ENCODE results near the gene RPS14. TPM values are rescaled to one million over a fixed set of nuclear protein-coding genes. Genes with fewer than 3 reads are reported as not detected.

Gene RPS14
- total and polyA plus RNA-seq, 2 of the 8 experiments (the other 6 are each of a cell fraction or from before 2014, with no cell fraction given), result 2,548 to 6,423 TPM

- Histone ChIP-seq H3K56ac (replicated peaks; ENCODE audit: insufficient read length, low read depth, low read length) (no peak overlapping the region), H4K8ac (ENCODE audit: extremely low read depth, insufficient read depth, low read length) (0 out of 2 replicates have a peak overlapping the region, but pooled peaks have one; percentile 23), H3K79me1 (ENCODE audit: low read depth, low read length) (no peaks in the 10 kb centered on the region), H3K4me2 (ENCODE audit: insufficient read depth in 1 of 2, low read depth in 2 of 2, low read length in 2 of 2) (no peak overlapping the region), H3K9me3 (ENCODE audit: insufficient read depth in 2 of 2, low read depth in 1 of 2, low read length in 1 of 2) (no peaks in the 10 kb centered on the region), H2AFZ (ENCODE audit: low read length) (no peak overlapping the region), H2BK12ac (ENCODE audit: low read depth, low read length) (no peak overlapping the region), H2BK120ac (replicated peaks; ENCODE audit: low read depth, low read length) (no peak overlapping the region), H3K4me1 (replicated peaks in 1 of 4; ENCODE audit: control insufficient read depth in 3 of 4, insufficient read depth in 4 of 4, low read length in 3 of 4) (no peaks in the 10 kb centered on the region), H3K79me2 (ENCODE audit: control insufficient read depth in 1 of 2, insufficient read depth in 2 of 2, low read length in 2 of 2) (no peaks in the 10 kb centered on the region), H3K9ac (replicated peaks in 1 of 4; ENCODE audit: extremely low read depth in 1 of 4, low read depth in 3 of 4, low read length in 3 of 4) (no peak overlapping the region), H3K4ac (replicated peaks; ENCODE audit: insufficient read length, low read depth, low read length) (no peak overlapping the region), H2BK5ac (ENCODE audit: low read depth, low read length) (no peak overlapping the region), H3K27ac (ENCODE audit: low read depth, low read length) (no peak overlapping the region), H2BK15ac (ENCODE audit: low read length) (no peak overlapping the region), H2BK20ac (ENCODE audit: low read length) (no peak overlapping the region), H4K20me1 (replicated peaks in 1 of 2; ENCODE audit: control insufficient read depth in 1 of 2, insufficient read depth in 2 of 2, low read length in 2 of 2) (peaks cover 6 to 11% of the 10 kb centered on the region in 2 experiments), H3K27me3 (replicated peaks in 1 of 4; ENCODE audit: control insufficient read depth in 3 of 4, extremely low read depth in 1 of 4, insufficient read depth in 3 of 4, low read length in 3 of 4) (no peaks in the 10 kb centered on the region), H3K23me2 (ENCODE audit: low read depth, low read length) (no peaks in the 10 kb centered on the region), H2AK5ac (ENCODE audit: low read depth, low read length) (no peak overlapping the region), H4K5ac (ENCODE audit: insufficient read length, low read depth, low read length) (no peak overlapping the region), H3K36me3 (ENCODE audit: control insufficient read depth in 2 of 4, insufficient read depth in 4 of 4, low read length in 3 of 4) (peaks cover 33 to 78% (median 58%) of the 10 kb centered on the region in 4 experiments), H3K4me3 (ENCODE audit: extremely low read depth in 1 of 4, insufficient read depth in 2 of 4, low read depth in 3 of 4, low read length in 4 of 4) (no peak overlapping the region), H4K91ac (replicated peaks; ENCODE audit: insufficient read length, low read length) (no peak overlapping the region), H3K14ac (ENCODE audit: insufficient read length) (no peak overlapping the region), H3K18ac (ENCODE audit: extremely low read depth, low read length) (no peak overlapping the region), H3K23ac (ENCODE audit: insufficient read length) (no peak overlapping the region)
- POLR2A ChIA-PET (ENCODE audit: partially characterized antibody), result interaction anchor here (0.9 to 19.1 kb wide), 8 partner anchors 6 to 50 kb away, joined by 3 to 455 read pairs (median 6); partner anchors contain the start of genes RPS14 and TCOF1
- DNase-seq (ENCODE audit: low read depth in 1 of 2, low spot score in 2 of 2) (no peak), FAIRE-seq (no peak)
- CTCF ChIA-PET (ENCODE audit: partially characterized antibody), result interaction anchor here (0.7 to 16.9 kb wide), 22 partner anchors 9 to 407 kb away, joined by 3 to 274 read pairs (median 4); partner anchors contain the start of gene CD74
- 94% methylated on average over 11 of the region's 11 CpGs; no CpG with 5 or more reads in 1 of the 2 experiments for WGBS, 2 experiments (ENCODE audit: extremely low coverage in 1 of 2, insufficient coverage in 1 of 2, insufficient read length in 1 of 2, insufficient replicate concordance in 2 of 2, low coverage in 1 of 2, low lambda C conversion rate in 2 of 2, missing lambda C conversion rate in 1 of 2)
- TF ChIP-seq BRCA1 (IDR thresholded peaks at IDR 0.05; ENCODE audit: low read depth, low read length) (no peak), SP1 (IDR thresholded peaks at IDR 0.05; ENCODE audit: low read depth, low read length) (no peak), JUN (IDR thresholded peaks at IDR 0.05; ENCODE audit: low read depth, low read length) (no peak), RFX5 (IDR thresholded peaks at IDR 0.05; ENCODE audit: borderline replicate concordance, low read depth, low read length) (no peak), GABPA (IDR thresholded peaks at IDR 0.05; ENCODE audit: borderline replicate concordance, insufficient read depth, low read length) (no peak), POLR2A (IDR thresholded peaks at IDR 0.05; ENCODE audit: control extremely low read depth in 1 of 2, low read depth in 2 of 2, low read length in 2 of 2) (no peak), TBP (IDR thresholded peaks at IDR 0.05; ENCODE audit: low read depth, low read length) (no peak), ASH2L (IDR thresholded peaks at IDR 0.05; ENCODE audit: low read length) (no peak), CTCF (IDR thresholded peaks at IDR 0.05; ENCODE audit: control extremely low read depth in 1 of 3, insufficient read depth in 1 of 3, low read depth in 1 of 3, low read length in 3 of 3) (no peak), CHD1 (IDR thresholded peaks at IDR 0.05; ENCODE audit: low read depth, low read length) (no peak), RNF2 (IDR thresholded peaks at IDR 0.05; ENCODE audit: borderline replicate concordance, low read depth, low read length, missing control alignments, poor library complexity, severe bottlenecking) (no peak)
These were observed 49.9 kb downstream of the RPS14 start for GRCh38 chr5:150399524-150400211.
